Osteoblast (primary cell): ENCODE data around the gene SLC23A3. TPM values are rescaled to one million over a fixed set of nuclear protein-coding genes. Genes with fewer than 3 reads are reported as not detected.

ENCODE experiments used
- DNase-seq: peaks from one replicate; pipeline ENCODE4 v3.0.0; 2011; ENCODE audit warnings: low spot score, mixed read lengths; ENCODE audit not compliant: insufficient read length; ENCODE audit errors: missing footprints
- H2AFZ ChIP-seq: 2 replicates; pipeline ENCODE4 v1.6.0; 2011; ENCODE audit warnings: mild to moderate bottlenecking, low read length
- H3K27ac ChIP-seq: 2 replicates; pipeline ENCODE4 v1.5.1; 2011; ENCODE audit warnings: mild to moderate bottlenecking, low read depth, low read length, moderate library complexity
- H3K27me3 ChIP-seq: 2 replicates; pipeline ENCODE4 v1.6.0; 2012; ENCODE audit warnings: mild to moderate bottlenecking, control low read depth, inconsistent platforms, low read length, moderate library complexity; ENCODE audit not compliant: insufficient read depth
- H3K36me3 ChIP-seq: 2 replicates; pipeline ENCODE4 v1.5.1; 2011; ENCODE audit warnings: mild to moderate bottlenecking, low read length, control low read depth, moderate library complexity; ENCODE audit not compliant: insufficient read depth
- H3K4me1 ChIP-seq: 2 replicates; pipeline ENCODE4 v1.5.1; 2011; ENCODE audit warnings: mild to moderate bottlenecking, low read length, control low read depth, moderate library complexity; ENCODE audit not compliant: insufficient read depth
- H3K4me2 ChIP-seq: 2 replicates; pipeline ENCODE4 v1.6.0; 2011; ENCODE audit warnings: mild to moderate bottlenecking, low read length; ENCODE audit not compliant: insufficient read depth
- H3K4me3 ChIP-seq: fragments of 200-600 bp; sonication (generic); 3 replicates; pipeline ENCODE4 v1.5.1; 2012; ENCODE audit warnings: mild to moderate bottlenecking, low read length, inconsistent platforms; ENCODE audit not compliant: insufficient read depth
- H3K79me2 ChIP-seq: 2 replicates; pipeline ENCODE4 v1.6.0; 2012; ENCODE audit warnings: mild to moderate bottlenecking, low read length, control low read depth, inconsistent platforms; ENCODE audit not compliant: insufficient read depth
- H3K9me3 ChIP-seq: 2 replicates; pipeline ENCODE4 v1.5.1; 2011; ENCODE audit warnings: low read depth, low read length, control low read depth
- H4K20me1 ChIP-seq: 2 replicates; pipeline ENCODE4 v1.6.0; 2012; ENCODE audit warnings: mild to moderate bottlenecking, low read length, control low read depth; ENCODE audit not compliant: insufficient read depth
- total RNA-seq: library from RNA; depleted of rRNA; stranded (reverse); fragments of >200 nt; gene quantifications from 2 replicates; pipeline ENCODE4 v1.2.3, GENCODE V29; 2012
- TF ChIP-seq, protein P1 (sequence below): IDR thresholded peaks from 2 replicates; pipeline ENCODE4 v1.5.1; 2011; ENCODE audit warnings: mild to moderate bottlenecking, low read depth, low read length, moderate library complexity; ENCODE audit errors: extremely low read depth

SLC23A3 gene, protein sequence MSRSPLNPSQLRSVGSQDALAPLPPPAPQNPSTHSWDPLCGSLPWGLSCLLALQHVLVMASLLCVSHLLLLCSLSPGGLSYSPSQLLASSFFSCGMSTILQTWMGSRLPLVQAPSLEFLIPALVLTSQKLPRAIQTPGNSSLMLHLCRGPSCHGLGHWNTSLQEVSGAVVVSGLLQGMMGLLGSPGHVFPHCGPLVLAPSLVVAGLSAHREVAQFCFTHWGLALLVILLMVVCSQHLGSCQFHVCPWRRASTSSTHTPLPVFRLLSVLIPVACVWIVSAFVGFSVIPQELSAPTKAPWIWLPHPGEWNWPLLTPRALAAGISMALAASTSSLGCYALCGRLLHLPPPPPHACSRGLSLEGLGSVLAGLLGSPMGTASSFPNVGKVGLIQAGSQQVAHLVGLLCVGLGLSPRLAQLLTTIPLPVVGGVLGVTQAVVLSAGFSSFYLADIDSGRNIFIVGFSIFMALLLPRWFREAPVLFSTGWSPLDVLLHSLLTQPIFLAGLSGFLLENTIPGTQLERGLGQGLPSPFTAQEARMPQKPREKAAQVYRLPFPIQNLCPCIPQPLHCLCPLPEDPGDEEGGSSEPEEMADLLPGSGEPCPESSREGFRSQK
- total RNA-seq: 1.4 and 1.5 TPM in 2 replicates

GRCh38 chr2:219169930-219170654 lies at the start of gene SLC23A3:
Gene SLC23A3 (minus strand): TSS chr2:219170029. CDS start chr2:219169984, 45 bp downstream.
- H3K4me1 ChIP-seq: peaks cover 12% of the 10 kb centered on the region
- H3K9me3 ChIP-seq: no peaks in the 10 kb centered on the region
- no peak for DNase-seq
- H3K4me3 ChIP-seq: no peak within 1 kb of the TSS
- peaks cover 12% of the 10 kb centered on the region for H3K79me2 ChIP-seq
- H3K27me3 ChIP-seq: no peaks in the 10 kb centered on the region
- TF ChIP-seq, protein P1, sequence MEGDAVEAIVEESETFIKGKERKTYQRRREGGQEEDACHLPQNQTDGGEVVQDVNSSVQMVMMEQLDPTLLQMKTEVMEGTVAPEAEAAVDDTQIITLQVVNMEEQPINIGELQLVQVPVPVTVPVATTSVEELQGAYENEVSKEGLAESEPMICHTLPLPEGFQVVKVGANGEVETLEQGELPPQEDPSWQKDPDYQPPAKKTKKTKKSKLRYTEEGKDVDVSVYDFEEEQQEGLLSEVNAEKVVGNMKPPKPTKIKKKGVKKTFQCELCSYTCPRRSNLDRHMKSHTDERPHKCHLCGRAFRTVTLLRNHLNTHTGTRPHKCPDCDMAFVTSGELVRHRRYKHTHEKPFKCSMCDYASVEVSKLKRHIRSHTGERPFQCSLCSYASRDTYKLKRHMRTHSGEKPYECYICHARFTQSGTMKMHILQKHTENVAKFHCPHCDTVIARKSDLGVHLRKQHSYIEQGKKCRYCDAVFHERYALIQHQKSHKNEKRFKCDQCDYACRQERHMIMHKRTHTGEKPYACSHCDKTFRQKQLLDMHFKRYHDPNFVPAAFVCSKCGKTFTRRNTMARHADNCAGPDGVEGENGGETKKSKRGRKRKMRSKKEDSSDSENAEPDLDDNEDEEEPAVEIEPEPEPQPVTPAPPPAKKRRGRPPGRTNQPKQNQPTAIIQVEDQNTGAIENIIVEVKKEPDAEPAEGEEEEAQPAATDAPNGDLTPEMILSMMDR: no peak
- no peak within 1 kb of the TSS for H3K4me2 ChIP-seq
- peaks cover 4% of the 10 kb centered on the region for H4K20me1 ChIP-seq
- no peak within 1 kb of the TSS for H2AFZ ChIP-seq
- no peak within 1 kb of the TSS for H3K27ac ChIP-seq
- peaks cover 15% of the 10 kb centered on the region for H3K36me3 ChIP-seq

- H4K20me1 ChIP-seq: peaks cover 8% of the 10 kb centered on the region
- H3K79me2 ChIP-seq: peaks cover 3% of the 10 kb centered on the region
- peak within 1 kb of the TSS; percentile 83 for H2AFZ ChIP-seq
- TF ChIP-seq, protein P1: no peak
- peak within 1 kb of the TSS; percentile 80 for H3K4me2 ChIP-seq
- H3K4me3 ChIP-seq: peak within 1 kb of the TSS; percentile 75
- H3K9me3 ChIP-seq: no peaks in the 10 kb centered on the region
- H3K36me3 ChIP-seq: peaks cover 57% of the 10 kb centered on the region
- H3K27ac ChIP-seq: peak within 1 kb of the TSS; percentile 51
- peaks cover 23% of the 10 kb centered on the region for H3K4me1 ChIP-seq
- no peaks in the 10 kb centered on the region for H3K27me3 ChIP-seq
- DNase-seq: peak; percentile 99
Observed at GRCh38 chr2:219218732-219219701, 49.2 kb upstream of the SLC23A3 start, which contains the start of gene ABCB6. Gene ABCB6 (minus strand): TSS chr2:219218958. CDS start chr2:219218673, 285 bp downstream.

DNA sequence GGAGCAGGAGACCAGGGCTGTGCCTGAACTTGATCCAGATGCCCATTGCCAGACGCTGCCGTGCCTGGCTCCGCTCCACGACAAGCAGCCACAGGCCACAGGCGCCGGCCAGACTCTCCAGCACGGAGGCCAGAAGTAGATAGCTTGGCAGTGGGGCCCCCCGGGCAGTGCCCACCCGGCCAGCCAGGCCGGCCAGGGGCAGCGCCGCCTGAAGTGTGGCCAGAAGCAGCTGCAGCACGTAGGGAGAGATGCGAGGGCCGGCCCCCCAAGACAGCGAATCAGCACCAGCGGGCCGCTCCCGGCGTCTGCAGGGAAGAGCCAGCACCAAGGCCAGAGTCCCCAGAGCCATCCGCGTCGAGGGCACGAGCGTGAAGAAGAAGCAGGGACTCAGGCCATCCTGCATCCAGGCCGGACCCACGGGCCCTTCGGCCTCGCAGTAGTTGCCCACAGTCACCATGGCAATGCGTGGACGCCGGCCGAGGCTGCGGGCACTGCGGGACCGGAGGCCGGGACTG lies 48.4 kb upstream of the SLC23A3 start:
- H3K9me3 ChIP-seq: no peaks in the 10 kb centered on the region
- peaks cover 23% of the 10 kb centered on the region for H3K4me1 ChIP-seq
- H4K20me1 ChIP-seq: peaks cover 4% of the 10 kb centered on the region
- peaks cover 3% of the 10 kb centered on the region for H3K79me2 ChIP-seq
- no peaks in the 10 kb centered on the region for H3K27me3 ChIP-seq
- H3K4me3 ChIP-seq: peak overlapping the region; percentile 75
- TF ChIP-seq, protein P1: no peak
- peak overlapping the region; percentile 80 for H3K4me2 ChIP-seq
- peak overlapping the region; percentile 83 for H2AFZ ChIP-seq
- H3K27ac ChIP-seq: peak overlapping the region; percentile 51
- H3K36me3 ChIP-seq: peaks cover 54% of the 10 kb centered on the region
- peak; percentile 98 for DNase-seq
